Measurements from ENCODE around the gene PDCD2L.

The PDCD2L gene

GRCh38 chr19:34448191-34448590, 44.0 kb downstream of the PDCD2L start:
- peaks cover 91% of the 10 kb centered on the region for H3K36me3 ChIP-seq (ENCODE audit: insufficient read depth, low read length)
- no peak overlapping the region for H3K9ac ChIP-seq (ENCODE audit: low read length)
- no peaks in the 10 kb centered on the region for H3K27me3 ChIP-seq (ENCODE audit: insufficient read depth, low read length)
- no peak overlapping the region for H2AFZ ChIP-seq (ENCODE audit: low read length)
- no peak overlapping the region for H3K4me3 ChIP-seq (ENCODE audit: low read depth, low read length, poor library complexity, severe bottlenecking)
- no peaks in the 10 kb centered on the region for H3K9me2 ChIP-seq (ENCODE audit: low read depth, low read length)
- no peaks in the 10 kb centered on the region for H3K4me1 ChIP-seq (ENCODE audit: insufficient read depth, low read length, severe bottlenecking)
- no peaks in the 10 kb centered on the region for H3F3A ChIP-seq (ENCODE audit: insufficient read depth, low read length)
- TF ChIP-seq CTCF (IDR thresholded peaks at IDR 0.05; ENCODE audit: low read length) = no peak
- no peak for TF ChIP-seq EZH2 (IDR thresholded peaks at IDR 0.05; ENCODE audit: borderline replicate concordance, low read length)
- no peaks in the 10 kb centered on the region for H3K79me2 ChIP-seq (ENCODE audit: insufficient read depth, low read length)
- H3K9me3 ChIP-seq (ENCODE audit: low read length) = no peaks in the 10 kb centered on the region
- H4K20me1 ChIP-seq (ENCODE audit: insufficient read depth, low read length) = no peaks in the 10 kb centered on the region
- H3K4me2 ChIP-seq (ENCODE audit: low read length) = no peak overlapping the region
- H3K27ac ChIP-seq (ENCODE audit: low read depth, low read length, poor library complexity, severe bottlenecking) = no peak overlapping the region

- H3K36me3 ChIP-seq (ENCODE audit: insufficient read depth, low read length) = peaks cover 80% of the 10 kb centered on the region
- no peaks in the 10 kb centered on the region for H3K79me2 ChIP-seq (ENCODE audit: insufficient read depth, low read length)
- no peak overlapping the region for H3K9ac ChIP-seq (ENCODE audit: low read length)
- H3K4me1 ChIP-seq (ENCODE audit: insufficient read depth, low read length, severe bottlenecking) = no peaks in the 10 kb centered on the region
- H2AFZ ChIP-seq (ENCODE audit: low read length) = no peak overlapping the region
- H3K9me2 ChIP-seq (ENCODE audit: low read depth, low read length) = no peaks in the 10 kb centered on the region
- no peaks in the 10 kb centered on the region for H3K27me3 ChIP-seq (ENCODE audit: insufficient read depth, low read length)
- H3F3A ChIP-seq (ENCODE audit: insufficient read depth, low read length) = no peaks in the 10 kb centered on the region
- no peak overlapping the region for H3K4me3 ChIP-seq (ENCODE audit: low read depth, low read length, poor library complexity, severe bottlenecking)
- no peak overlapping the region for H3K4me2 ChIP-seq (ENCODE audit: low read length)
- TF ChIP-seq CTCF (IDR thresholded peaks at IDR 0.05; ENCODE audit: low read length) = no peak
- no peak for TF ChIP-seq EZH2 (IDR thresholded peaks at IDR 0.05; ENCODE audit: borderline replicate concordance, low read length)
- no peaks in the 10 kb centered on the region for H4K20me1 ChIP-seq (ENCODE audit: insufficient read depth, low read length)
- H3K27ac ChIP-seq (ENCODE audit: low read depth, low read length, poor library complexity, severe bottlenecking) = no peak overlapping the region
- H3K9me3 ChIP-seq (ENCODE audit: low read length) = no peaks in the 10 kb centered on the region
These were observed 48.5 kb downstream of the PDCD2L start for GRCh38 chr19:34452723-34453122.

- H3K27ac ChIP-seq (ENCODE audit: low read depth, low read length, poor library complexity, severe bottlenecking) = no peak overlapping the region
These were observed 49.9 kb downstream of the PDCD2L start for GRCh38 chr19:34454091-34454490.

More at GRCh38 chr19:34454091-34454490, 49.9 kb downstream of the PDCD2L start:
- no peaks in the 10 kb centered on the region for H3K4me1 ChIP-seq (ENCODE audit: insufficient read depth, low read length, severe bottlenecking)
- TF ChIP-seq EZH2 (IDR thresholded peaks at IDR 0.05; ENCODE audit: borderline replicate concordance, low read length) = no peak
- no peak for TF ChIP-seq CTCF (IDR thresholded peaks at IDR 0.05; ENCODE audit: low read length)
- no peak overlapping the region for H2AFZ ChIP-seq (ENCODE audit: low read length)
- H3K36me3 ChIP-seq (ENCODE audit: insufficient read depth, low read length) = peaks cover 79% of the 10 kb centered on the region
- no peak overlapping the region for H3K4me2 ChIP-seq (ENCODE audit: low read length)
- no peaks in the 10 kb centered on the region for H3K27me3 ChIP-seq (ENCODE audit: insufficient read depth, low read length)
- H3K4me3 ChIP-seq (ENCODE audit: low read depth, low read length, poor library complexity, severe bottlenecking) = no peak overlapping the region
- no peaks in the 10 kb centered on the region for H4K20me1 ChIP-seq (ENCODE audit: insufficient read depth, low read length)
- H3F3A ChIP-seq (ENCODE audit: insufficient read depth, low read length) = no peaks in the 10 kb centered on the region
- no peaks in the 10 kb centered on the region for H3K9me3 ChIP-seq (ENCODE audit: low read length)
- H3K9ac ChIP-seq (ENCODE audit: low read length) = no peak overlapping the region
- H3K79me2 ChIP-seq (ENCODE audit: insufficient read depth, low read length) = no peaks in the 10 kb centered on the region
- no peaks in the 10 kb centered on the region for H3K9me2 ChIP-seq (ENCODE audit: low read depth, low read length)
